HG03066 (cell line): Measurements from ENCODE around the gene CX3CL1.
"Not testable (repeated sequence)": the region's sequence is repeated elsewhere in the genome, so short reads cannot be mapped to it uniquely, and the experiment has no call there.

Experiments used
- ATAC-seq: cut with Tn5 transposase; IDR thresholded peaks from one replicate; pipeline ENCODE4 v1.9.1; 2021; ENCODE audit warnings: low read depth; ENCODE audit not compliant: unreplicated experiment

CX3CL1 gene

DNA sequence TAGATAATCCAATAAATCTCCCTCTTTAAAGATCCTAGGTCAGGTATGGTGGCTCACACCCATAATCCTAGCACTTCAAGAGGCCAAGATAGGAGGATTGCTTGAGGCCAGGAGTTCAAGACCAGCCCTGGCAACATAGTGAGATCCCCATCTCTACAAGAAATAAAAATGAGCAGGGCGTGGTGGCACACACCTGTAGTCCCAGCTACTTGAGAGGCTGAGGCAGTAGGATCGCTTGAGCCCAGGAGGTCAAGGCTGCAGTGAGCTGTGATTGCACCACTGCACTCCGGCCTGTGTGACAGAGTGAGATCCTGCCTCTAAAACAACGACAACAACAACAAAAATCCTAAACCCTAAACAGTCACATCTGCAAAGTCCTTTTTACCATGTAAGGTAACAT is 15.7 kb upstream of the CX3CL1 start:
- ATAC-seq = no peak

DNA sequence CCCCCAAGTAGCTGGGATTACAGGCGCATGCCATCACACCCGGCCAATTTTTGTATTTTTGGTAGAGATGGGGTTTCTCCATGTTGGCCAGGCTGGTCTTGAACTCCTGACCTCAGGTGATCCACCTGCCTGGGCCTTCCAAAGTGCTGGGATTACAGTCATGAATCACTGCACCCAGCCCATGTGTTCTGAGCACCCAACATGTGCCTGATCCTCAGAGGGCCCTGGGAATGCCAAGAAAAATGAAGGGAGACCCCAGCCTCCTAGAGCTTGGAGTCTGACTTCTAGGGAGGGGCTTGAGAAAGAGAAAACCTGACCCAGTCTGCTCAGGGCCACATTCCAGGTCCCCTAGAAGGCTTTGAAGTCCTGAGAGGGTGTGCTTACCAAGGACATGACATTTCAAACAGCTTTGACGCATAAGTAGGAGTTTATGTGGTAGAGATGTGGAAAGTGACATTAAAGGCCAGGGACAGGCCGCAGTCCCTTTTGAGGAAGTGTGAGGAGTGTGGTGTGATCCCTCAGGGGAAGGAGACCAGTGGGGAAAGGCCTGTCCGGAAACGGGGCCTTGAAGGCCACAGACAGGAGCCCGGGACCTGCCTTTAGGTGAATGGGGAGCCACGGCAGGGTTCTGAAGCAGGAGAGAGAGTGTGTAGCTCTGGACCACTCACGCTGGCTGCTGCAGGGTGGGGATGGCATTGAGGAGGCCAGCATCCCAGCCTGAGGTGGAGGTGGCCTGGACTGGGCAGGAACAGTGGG is 14.8 kb upstream of the CX3CL1 start:
- no peak for ATAC-seq

- ATAC-seq = no peak
Observed at GRCh38 chr16:57358086-57358420, 14.2 kb upstream of the CX3CL1 start.

- ATAC-seq = no peak
Observed at GRCh38 chr16:57358527-57359095, 13.7 kb upstream of the CX3CL1 start, which contains the start of gene CCL22. TSS of gene CCL22 (plus strand) at chr16:57358783. CDS start at chr16:57358817, 34 bp downstream.

DNA sequence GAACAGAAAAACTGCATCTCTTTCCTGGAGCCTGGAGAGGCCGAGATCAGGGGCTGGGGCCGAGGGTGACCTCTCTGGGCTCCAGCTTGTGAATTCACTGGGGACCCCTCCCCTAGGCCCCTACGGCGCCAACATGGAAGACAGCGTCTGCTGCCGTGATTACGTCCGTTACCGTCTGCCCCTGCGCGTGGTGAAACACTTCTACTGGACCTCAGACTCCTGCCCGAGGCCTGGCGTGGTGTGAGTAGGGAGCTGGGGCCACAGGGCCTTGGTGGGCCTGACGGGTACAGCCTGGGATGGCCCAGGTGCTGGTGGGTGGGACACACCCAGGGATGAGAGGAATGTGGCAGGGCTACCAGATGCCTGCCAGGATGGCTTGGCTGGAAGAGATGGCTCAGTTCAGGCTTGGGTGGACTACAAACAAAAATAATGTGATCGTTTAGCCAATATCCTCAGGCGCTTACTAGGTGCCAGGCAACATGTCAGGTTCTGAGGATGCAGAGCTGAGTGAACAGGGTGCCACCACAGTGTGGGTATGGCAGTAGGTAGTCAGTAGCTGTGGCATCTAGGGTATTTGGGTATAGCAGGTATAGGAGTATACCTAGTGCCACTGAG is 11.9 kb upstream of the CX3CL1 start:
- no peak for ATAC-seq

DNA sequence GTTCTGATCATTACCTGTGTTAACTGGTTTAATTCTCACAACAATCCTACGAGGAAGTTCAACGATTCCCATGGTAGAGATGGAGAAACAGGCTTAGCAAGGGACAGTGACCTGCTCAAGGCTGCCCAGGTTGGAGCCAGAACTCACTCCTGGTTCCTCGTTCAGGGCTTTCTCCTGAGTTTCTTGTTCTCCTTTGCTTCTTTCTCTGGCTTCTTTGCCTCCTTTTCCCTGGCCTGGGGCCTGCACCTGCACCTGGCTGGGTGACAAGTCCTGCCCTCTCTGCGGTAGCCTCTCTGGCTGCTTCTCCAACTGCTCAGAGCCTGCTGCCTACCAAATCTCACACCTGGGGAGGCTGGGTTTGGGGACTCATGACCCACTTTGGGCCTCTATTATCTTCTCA is 10.9 kb upstream of the CX3CL1 start:
- no peak for ATAC-seq

- ATAC-seq = no peak
Observed at GRCh38 chr16:57364143-57364542, 8.1 kb upstream of the CX3CL1 start.

- ATAC-seq = no peak
Observed at GRCh38 chr16:57366544-57367040, 5.7 kb upstream of the CX3CL1 start.

DNA sequence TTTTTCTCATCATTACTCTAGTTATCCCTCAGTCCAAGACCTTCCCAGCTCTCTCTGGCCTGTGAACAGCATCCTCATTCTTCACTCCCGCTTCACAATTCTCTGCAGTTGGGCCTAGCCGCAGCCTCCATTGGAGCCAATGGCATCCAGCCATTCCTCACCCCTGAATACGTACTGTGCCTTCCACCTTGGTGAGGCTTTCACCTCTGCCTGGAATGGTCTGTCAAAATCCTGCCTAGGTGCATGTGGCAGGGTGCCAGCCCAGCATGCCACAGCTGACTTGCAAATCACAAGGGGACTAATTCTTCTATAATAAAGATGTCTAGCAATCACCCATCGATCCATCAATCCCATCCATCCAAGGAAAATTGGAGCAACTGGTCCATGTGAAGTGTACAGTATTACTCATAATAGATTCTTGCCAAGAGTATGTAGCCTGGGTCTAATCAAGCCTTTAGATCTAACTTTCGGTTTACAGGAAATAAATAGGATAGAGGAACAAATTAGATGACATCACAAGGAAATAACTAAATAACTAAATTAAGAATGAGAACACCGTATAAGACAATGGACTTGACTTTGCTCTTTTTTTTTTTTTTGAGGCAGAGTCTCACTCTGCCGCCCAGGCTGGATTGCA is 5.1 kb upstream of the CX3CL1 start:
- no peak for ATAC-seq

DNA sequence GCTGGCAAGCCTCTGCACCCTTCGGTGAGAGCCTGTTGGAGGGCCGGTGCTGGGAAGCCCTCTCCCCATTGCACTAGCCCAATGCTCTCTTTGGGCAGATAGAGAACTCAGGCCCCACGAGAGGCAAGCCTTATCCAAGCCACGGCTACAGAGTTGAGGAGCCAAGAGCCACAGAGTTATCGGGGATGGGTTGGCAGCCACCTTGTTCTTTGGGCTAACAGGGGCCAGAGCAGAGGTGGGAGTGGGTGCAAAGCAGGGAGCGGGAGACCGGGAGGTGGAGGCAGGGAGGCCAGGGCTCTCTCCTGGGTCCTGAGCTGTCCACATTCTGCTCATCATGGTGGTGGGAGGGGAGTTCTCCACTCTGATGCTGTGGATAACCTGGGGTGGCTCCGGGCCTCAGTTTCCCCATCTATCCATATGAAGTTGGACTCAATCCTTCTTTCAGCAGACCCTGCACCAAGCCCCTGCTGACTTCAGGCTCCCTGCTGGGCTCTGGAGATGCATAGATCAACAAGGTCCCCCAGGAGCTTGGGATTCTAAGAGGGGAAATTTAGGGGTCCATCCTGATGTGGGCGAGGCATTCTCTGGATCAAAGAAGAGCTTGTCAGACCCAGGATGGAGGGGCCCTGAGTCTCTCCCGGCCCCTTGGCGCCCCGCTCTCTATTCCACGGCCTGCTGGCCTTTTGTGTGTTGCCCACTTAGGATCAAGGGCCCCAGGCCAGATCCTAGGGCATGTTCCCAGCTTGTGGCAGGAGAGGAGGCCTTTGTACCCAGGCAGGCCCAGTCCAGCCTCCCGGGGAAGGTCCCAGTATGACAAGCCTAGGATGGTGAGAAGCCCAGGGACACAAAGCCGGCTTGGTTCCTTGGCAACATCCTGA is 557 bp upstream of the CX3CL1 start:
- ATAC-seq = no peak

DNA sequence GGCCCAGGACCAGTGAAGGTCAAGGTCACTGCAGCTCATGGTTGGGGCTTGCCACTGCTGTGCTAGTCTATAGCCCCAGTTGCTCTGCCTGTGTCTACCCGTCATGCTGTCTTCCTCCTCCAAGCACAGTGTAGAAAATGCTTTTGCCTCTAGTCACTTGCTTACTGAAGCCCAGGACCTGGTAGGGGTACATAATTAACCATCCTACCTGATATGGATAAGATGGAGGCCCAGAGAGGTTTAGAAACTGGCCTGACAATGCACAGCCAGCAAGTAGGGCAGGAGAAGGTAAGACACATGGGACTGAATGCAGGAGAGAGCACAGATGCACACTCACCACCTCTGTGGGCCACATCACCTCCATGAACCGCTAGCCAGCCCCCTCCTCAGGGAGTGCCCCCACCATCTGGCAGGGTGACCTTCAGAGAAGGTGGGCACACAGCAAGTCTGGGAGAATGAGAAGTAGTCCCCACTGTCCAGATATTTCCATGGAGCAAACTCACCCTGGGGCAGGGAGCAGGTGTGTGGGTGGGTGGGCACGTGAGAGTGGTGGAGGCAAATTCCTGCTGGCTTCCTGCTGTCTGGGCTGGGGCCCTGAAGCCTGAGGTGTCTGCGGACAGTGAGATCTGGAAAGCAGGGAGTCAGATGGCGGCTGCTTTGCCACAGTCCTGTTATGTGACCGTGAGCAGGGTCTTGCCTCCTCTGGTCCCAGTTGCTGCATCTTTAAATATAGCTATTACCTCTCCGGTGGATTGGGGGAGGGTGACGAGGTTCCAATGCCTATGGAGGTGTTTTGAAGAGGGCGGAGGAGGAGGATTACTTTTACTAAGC is 1.0 kb downstream of the CX3CL1 start:
- ATAC-seq = no peak

- ATAC-seq = no peak
Observed at GRCh38 chr16:57374067-57374534, 1.8 kb downstream of the CX3CL1 start.

GRCh38 chr16:57374925-57375465 is 2.7 kb downstream of the CX3CL1 start:
- ATAC-seq = not testable (repeated sequence)

DNA sequence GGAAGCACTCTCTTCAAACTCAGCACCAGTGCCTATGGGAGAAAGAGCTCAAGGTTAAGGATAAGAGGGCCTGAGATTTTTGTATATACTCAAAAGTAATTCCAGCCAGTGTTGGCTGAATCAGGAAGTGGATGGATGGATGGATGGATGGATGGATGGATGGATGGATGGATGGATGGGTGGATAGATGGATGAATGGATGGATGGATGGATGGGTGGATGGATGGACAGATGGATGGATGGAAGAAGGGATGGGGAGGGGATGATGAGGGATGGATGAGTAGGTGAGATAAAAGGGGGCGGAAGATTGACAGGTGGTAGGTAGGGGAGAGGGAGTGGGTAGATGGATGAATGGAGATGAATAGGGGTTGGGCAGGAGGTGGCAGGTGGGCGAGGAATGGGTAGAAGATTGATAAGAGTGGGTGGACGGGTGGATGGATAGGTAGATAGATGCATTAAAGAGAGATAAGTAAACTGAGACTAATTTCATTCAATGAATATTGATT is 4.1 kb downstream of the CX3CL1 start:
- no peak for ATAC-seq

DNA sequence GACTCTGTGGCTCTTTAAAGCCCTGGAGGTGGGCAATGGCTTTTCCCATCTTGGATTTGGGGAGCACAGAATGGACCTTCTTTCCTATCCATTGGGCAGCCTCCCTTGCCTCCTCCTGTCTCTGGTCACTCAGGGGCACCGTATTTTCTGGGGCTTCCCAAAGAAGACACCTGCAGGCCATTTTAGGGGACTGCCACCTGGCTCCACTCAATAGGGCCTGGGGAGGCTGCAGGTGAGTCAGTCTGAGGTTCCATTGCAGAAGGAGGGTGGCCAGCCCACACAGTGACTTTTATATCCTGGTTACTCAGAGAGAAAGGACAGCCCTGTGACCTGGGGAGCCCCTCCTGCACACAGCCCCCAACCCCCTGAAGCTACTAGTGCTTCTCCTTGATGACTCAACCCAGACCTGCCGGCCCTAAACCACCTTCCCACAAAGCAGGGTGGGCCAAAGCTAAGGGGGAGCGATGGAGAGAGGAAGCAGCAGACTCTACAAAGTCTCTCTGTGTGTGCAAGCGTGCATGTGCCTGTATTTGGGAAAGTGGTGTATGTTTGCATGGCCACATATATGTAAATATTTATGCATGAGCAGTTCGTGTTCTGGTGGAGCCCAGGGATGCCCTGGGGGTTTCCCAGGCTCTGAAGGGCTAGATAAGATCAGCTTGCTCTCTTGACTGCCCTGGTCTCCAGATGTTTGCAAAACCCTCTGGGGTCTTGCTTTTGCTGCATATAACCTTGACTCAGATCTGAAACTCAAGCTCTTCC is 5.0 kb downstream of the CX3CL1 start:
- peak; percentile 66 for ATAC-seq

DNA sequence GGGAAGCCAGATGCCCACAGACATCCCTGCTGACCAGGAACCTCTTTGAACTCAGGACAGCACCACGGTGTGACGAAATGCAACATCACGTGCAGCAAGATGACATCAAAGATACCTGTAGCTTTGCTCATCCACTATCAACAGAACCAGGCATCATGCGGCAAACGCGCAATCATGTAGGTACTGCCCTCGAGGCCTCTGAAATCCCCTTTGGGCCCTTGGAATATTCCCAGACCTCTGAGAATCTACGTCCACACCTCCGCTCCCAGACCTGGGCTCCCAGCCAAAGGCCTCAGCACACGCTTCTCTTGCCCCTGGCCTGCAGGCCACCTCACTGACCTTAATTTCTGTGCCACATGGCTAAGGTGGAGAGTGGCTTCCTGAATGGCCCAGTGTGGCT is 7.3 kb downstream of the CX3CL1 start:
- ATAC-seq = no peak

- ATAC-seq = no peak
Observed at GRCh38 chr16:57380671-57381462, 8.6 kb downstream of the CX3CL1 start.
